ENCODE measurements around the gene HNF4A. TPM values are rescaled to one million over a fixed set of nuclear protein-coding genes. Genes with fewer than 3 reads are reported as not detected.

HNF4A gene
- total and polyA plus RNA-seq, 2 donors (not counting 3 experiments of a cell fraction or from before 2014, with no cell fraction given) = not detected

DNA sequence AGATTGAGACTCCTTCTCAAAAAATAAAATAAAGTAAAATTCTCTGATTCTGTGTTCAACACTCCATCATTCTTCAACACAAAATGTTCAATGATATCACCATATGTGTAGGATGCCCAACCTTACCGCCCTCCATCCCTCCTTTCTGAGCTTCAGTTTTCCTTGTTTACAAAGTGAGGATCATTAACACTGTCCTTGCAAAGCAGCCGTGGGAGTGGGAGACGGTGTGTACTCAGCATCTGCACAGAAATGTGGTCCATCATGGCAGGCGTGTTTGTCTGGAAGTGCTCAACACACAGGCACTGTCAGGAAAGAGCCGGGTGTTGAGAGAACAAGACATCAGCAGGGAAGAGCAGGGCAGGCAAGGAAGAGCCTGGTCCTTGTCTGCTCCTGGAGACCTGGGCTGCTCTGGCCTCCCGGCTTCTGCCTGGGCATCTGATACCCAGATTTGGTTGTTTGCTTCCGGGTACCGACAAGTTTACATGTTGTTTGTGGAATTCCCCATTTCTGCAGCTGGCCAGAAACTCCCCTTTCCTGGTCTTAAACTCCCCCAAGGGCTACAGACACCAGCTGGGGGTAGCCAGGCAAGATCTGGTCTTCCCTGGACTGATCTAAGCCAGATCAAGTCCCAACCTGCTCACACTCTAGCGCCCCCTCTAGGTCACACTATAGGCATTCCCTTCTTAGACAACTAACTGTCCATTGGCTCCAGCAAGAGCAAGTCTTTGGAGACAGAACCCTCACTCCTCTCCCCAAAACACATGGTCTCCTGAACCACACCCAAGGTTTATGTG lies 93.5 kb downstream of the HNF4A start:
- no peaks in the 10 kb centered on the region for H3K4me1 ChIP-seq (ENCODE audit: control insufficient read depth, extremely low read depth, insufficient read depth, low read length)
- H4K20me1 ChIP-seq (replicated peaks; ENCODE audit: control insufficient read depth, extremely low read depth, insufficient read depth, low read length) = no peaks in the 10 kb centered on the region
- H2AFZ ChIP-seq (ENCODE audit: low read depth, low read length) = no peak overlapping the region
- intact Hi-C loops (cut with micrococcal nuclease) = no loop called here
- no peak overlapping the region for H3K4me3 ChIP-seq (replicated peaks in 1 of 3; ENCODE audit: insufficient read depth in 1 of 3, low read depth in 1 of 3, low read length in 3 of 3)
- BruUV-seq (replicated peaks) = no TSS peak
- dilution Hi-C loops (cut with MboI; ENCODE audit: extremely low pct_ligation_motif_present, low sequenced_read_pairs) = no loop called here
- H3K9ac ChIP-seq (replicated peaks; ENCODE audit: extremely low read depth, insufficient read depth, low read length) = no peak overlapping the region
- ChIA-PET CTCF (no interaction called here), POLR2A (no interaction called here)
- peak; percentile 15 to 26 for TF ChIP-seq CTCF (IDR thresholded peaks at IDR 0.05; ENCODE audit: extremely low read depth in 1 of 2, insufficient read depth in 1 of 2, low read depth in 1 of 2, low read length in 2 of 2)
- no peak for TF ChIP-seq POLR2AphosphoS5 (IDR thresholded peaks at IDR 0.05; ENCODE audit: insufficient read depth, low read depth, low read length)
- no peak for TF ChIP-seq POLR2A (IDR thresholded peaks at IDR 0.05; ENCODE audit: low read depth, low read length)
- TF ChIP-seq GATA2 (IDR thresholded peaks at IDR 0.05; ENCODE audit: insufficient read depth, insufficient read length, low read depth, low read length) = no peak
- H3K4me2 ChIP-seq (ENCODE audit: insufficient read depth, low read length) = no peak overlapping the region
- no peak for FAIRE-seq
- H3K36me3 ChIP-seq (ENCODE audit: control insufficient read depth in 2 of 2, extremely low read depth in 1 of 2, insufficient read depth in 2 of 2, low read length in 2 of 2) = no peaks in the 10 kb centered on the region
- no peaks in the 10 kb centered on the region for H3K9me1 ChIP-seq (replicated peaks; ENCODE audit: control insufficient read depth, extremely low read depth, insufficient read depth, low read length)
- no peaks in the 10 kb centered on the region for H3K79me2 ChIP-seq (ENCODE audit: control insufficient read depth, insufficient read depth, low read length)
- no peak overlapping the region for H3K27ac ChIP-seq (ENCODE audit: insufficient read depth, low read depth, low read length)
- no peak for DNase-seq (ENCODE audit: low read depth, low spot score)
- H3K9me3 ChIP-seq (replicated peaks; ENCODE audit: control insufficient read depth, insufficient read depth, low read length) = no peaks in the 10 kb centered on the region
- peaks cover 2 to 6% of the 10 kb centered on the region in 2 experiments for H3K27me3 ChIP-seq (ENCODE audit: control insufficient read depth in 2 of 2, insufficient read depth in 2 of 2, low read length in 2 of 2)

- no peak overlapping the region for H2AFZ ChIP-seq (ENCODE audit: low read depth, low read length)
- H3K4me2 ChIP-seq (ENCODE audit: insufficient read depth, low read length) = no peak overlapping the region
- H3K36me3 ChIP-seq (ENCODE audit: control insufficient read depth in 2 of 2, extremely low read depth in 1 of 2, insufficient read depth in 2 of 2, low read length in 2 of 2) = no peaks in the 10 kb centered on the region
- H3K27ac ChIP-seq (ENCODE audit: insufficient read depth, low read depth, low read length) = no peak overlapping the region
- DNase-seq (ENCODE audit: low read depth, low spot score) = no peak
- no TSS peak for BruUV-seq (replicated peaks)
- no peak overlapping the region for H3K9ac ChIP-seq (replicated peaks; ENCODE audit: extremely low read depth, insufficient read depth, low read length)
- intact Hi-C loops (cut with micrococcal nuclease) = no loop called here
- H3K9me1 ChIP-seq (replicated peaks; ENCODE audit: control insufficient read depth, extremely low read depth, insufficient read depth, low read length) = no peaks in the 10 kb centered on the region
- no peak for FAIRE-seq
- H3K27me3 ChIP-seq (ENCODE audit: control insufficient read depth in 2 of 2, insufficient read depth in 2 of 2, low read length in 2 of 2) = peaks cover 2 to 6% of the 10 kb centered on the region in 2 experiments
- no peak overlapping the region for H3K4me3 ChIP-seq (replicated peaks in 1 of 3; ENCODE audit: insufficient read depth in 1 of 3, low read depth in 1 of 3, low read length in 3 of 3)
- TF ChIP-seq MAX (IDR thresholded peaks at IDR 0.05; ENCODE audit: insufficient read depth, insufficient read length) (no peak), MYC (IDR thresholded peaks at IDR 0.05; ENCODE audit: low read depth, low read length) (no peak), POLR2AphosphoS5 (IDR thresholded peaks at IDR 0.05; ENCODE audit: insufficient read depth, low read depth, low read length) (no peak), POLR2A (IDR thresholded peaks at IDR 0.05; ENCODE audit: low read depth, low read length) (no peak), GATA2 (IDR thresholded peaks at IDR 0.05; ENCODE audit: insufficient read depth, insufficient read length, low read depth, low read length) (no peak), EZH2 (IDR thresholded peaks at IDR 0.05; ENCODE audit: borderline replicate concordance, low read depth, low read length, severe bottlenecking) (no peak), FOS (IDR thresholded peaks at IDR 0.05; ENCODE audit: borderline replicate concordance, insufficient read depth, low read length) (no peak), JUN (IDR thresholded peaks at IDR 0.05; ENCODE audit: borderline replicate concordance, insufficient read depth, insufficient read length, low read depth) (no peak), CTCF (IDR thresholded peaks at IDR 0.05; ENCODE audit: extremely low read depth in 1 of 2, insufficient read depth in 1 of 2, low read depth in 1 of 2, low read length in 2 of 2) (no peak)
- no peaks in the 10 kb centered on the region for H3K79me2 ChIP-seq (ENCODE audit: control insufficient read depth, insufficient read depth, low read length)
- dilution Hi-C loops (cut with MboI; ENCODE audit: extremely low pct_ligation_motif_present, low sequenced_read_pairs) = no loop called here
- ChIA-PET POLR2A (no interaction called here), CTCF (interaction anchor here (0.6 kb wide), 1 partner anchor 335 kb away, joined by 3 read pairs; no protein-coding TSS in a partner anchor)
- H4K20me1 ChIP-seq (replicated peaks; ENCODE audit: control insufficient read depth, extremely low read depth, insufficient read depth, low read length) = no peaks in the 10 kb centered on the region
- no peaks in the 10 kb centered on the region for H3K9me3 ChIP-seq (replicated peaks; ENCODE audit: control insufficient read depth, insufficient read depth, low read length)
- no peaks in the 10 kb centered on the region for H3K4me1 ChIP-seq (ENCODE audit: control insufficient read depth, extremely low read depth, insufficient read depth, low read length)
These were observed 94.4 kb downstream of the HNF4A start for GRCh38 chr20:44449864-44450263.
